K562 (cell line): ENCODE data around the gene REXO2. TPM values are rescaled to one million over a fixed set of nuclear protein-coding genes. Genes with fewer than 3 reads are reported as not detected.
A peak's percentile ranks its signal among the peaks of the same experiment; 100 is the strongest.

Source experiments
- ATF1 ChIP-seq, 2 experiments: fragments of 450-650 bp in 1 of 2; IDR thresholded peaks; 2 replicates each; pipeline ENCODE4 v1.6.1; 2016; ENCODE audit warnings: missing compliant biosample characterization in 1 of 2, missing genetic modification characterization in 1 of 2
- ATF4 ChIP-seq: fragments of 450-650 bp; formaldehyde crosslinking; IDR thresholded peaks from 2 replicates; pipeline ENCODE4 v1.4.0; 2022; ENCODE audit warnings: mild to moderate bottlenecking, moderate library complexity
- CREB3 ChIP-seq: fragments of 450-650 bp; conservative IDR thresholded peaks from 2 replicates; pipeline ENCODE4 v1.6.1; 2016; ENCODE audit warnings: missing genetic modification characterization, low read depth, mild to moderate bottlenecking, missing compliant biosample characterization, moderate library complexity
- HEY1 ChIP-seq: fragments of 250-450 bp; sonication (Bioruptor Pico); IDR thresholded peaks from 2 replicates; pipeline ENCODE4 v1.5.0; 2020; ENCODE audit warnings: mild to moderate bottlenecking, moderate library complexity, borderline replicate concordance
- MLLT1 ChIP-seq, 2 experiments: fragments of 450-650 bp; IDR thresholded peaks; 2 replicates each; pipeline ENCODE4 v1.6.1; 2016
- MLX ChIP-seq, 2 experiments: fragments of 450-650 bp in 1 of 2; sonication (generic) in 1 of 2; formaldehyde crosslinking; conservative IDR thresholded peaks; 2 replicates each; pipeline versions ENCODE4 v1.4.0 to v1.8.1; 2020 to 2022; ENCODE audit warnings: mild to moderate bottlenecking in 1 of 2, missing genetic modification reagents in 1 of 2
- NR3C1 ChIP-seq: sonication (generic); formaldehyde crosslinking; IDR thresholded peaks from 2 replicates; pipeline ENCODE4 v1.8.1; 2022; ENCODE audit warnings: missing genetic modification reagents
- PTRF ChIP-seq: fragments of 450-650 bp; IDR thresholded peaks from 2 replicates; pipeline ENCODE4 v1.6.1; 2016; ENCODE audit warnings: mild to moderate bottlenecking, missing genetic modification characterization, missing compliant biosample characterization
- RNF2 ChIP-seq: sonication (generic); IDR thresholded peaks from 2 replicates; pipeline ENCODE4 v1.6.1; 2016
- SNAPC5 ChIP-seq: fragments of 250-450 bp; sonication (Bioruptor Pico); IDR thresholded peaks from 2 replicates; pipeline ENCODE4 v1.8.0; 2021; ENCODE audit warnings: moderate library complexity, mild to moderate bottlenecking, inconsistent platforms
- TBP ChIP-seq: optimal IDR thresholded peaks from 2 replicates; pipeline ENCODE3; 2011; ENCODE audit warnings: low read depth, low read length, improper control_type of control experiment
- ZFP91 ChIP-seq: sonication (generic); formaldehyde crosslinking; IDR thresholded peaks from 2 replicates; pipeline ENCODE4 v1.8.0; 2022; ENCODE audit warnings: mild to moderate bottlenecking, missing genetic modification reagents
- ZNF24 ChIP-seq: fragments of 450-650 bp; IDR thresholded peaks from 2 replicates; pipeline ENCODE4 v1.6.1; 2016
- ZNF280B ChIP-seq: fragments of 250-450 bp; sonication (Bioruptor Pico); IDR thresholded peaks from 2 replicates; pipeline ENCODE4 v1.5.1; 2021; ENCODE audit warnings: mild to moderate bottlenecking
- ZNF324 ChIP-seq: fragments of 250-450 bp; sonication (Bioruptor Pico); IDR thresholded peaks from 2 replicates; pipeline ENCODE4 v1.4.0; 2020; ENCODE audit warnings: mild to moderate bottlenecking
- ZNF561 ChIP-seq: fragments of 450-650 bp; formaldehyde crosslinking; conservative IDR thresholded peaks from 2 replicates; pipeline ENCODE4 v1.4.0; 2020; ENCODE audit warnings: mild to moderate bottlenecking, moderate library complexity
- polyA plus RNA-seq, 8 experiments: library from polyadenylated mRNA; depleted of rRNA in 4 of 8; stranded (reverse) in 5 of 8; unstranded in 3 of 8; fragments of >200 nt; fragmentation: Nextera tagmentation in 2 of 8; fragmentation: Illumina TruSeq in 1 of 8; extraction: Ambion mirVana in 2 of 8; extraction: Trizol in 1 of 8; gene quantifications; 2 replicates each; pipeline versions ENCODE4 v1.2.1 to v1.2.3, GENCODE V29; 2011 to 2014; ENCODE audit warnings: inconsistent platforms in 1 of 8, missing spikeins in 1 of 8
- total RNA-seq, 7 experiments: library from RNA; depleted of rRNA in 6 of 7; stranded (reverse); fragments of >200 nt in 6 of 7; fragmentation: Illumina TruSeq in 2 of 7; extraction: Trizol in 2 of 7; gene quantifications; 2 replicates each; pipeline versions ENCODE4 v1.2.1 to v1.2.3, GENCODE V29; 2011 to 2021; ENCODE audit warnings: low replicate concordance in 1 of 7

Gene REXO2
- total and polyA plus RNA-seq, 9 of the 15 experiments (the other 6 are each of a cell fraction or from before 2014, with no cell fraction given) = 143 to 370 (median 193) TPM

GRCh38 chr11:114439229-114440120, at the start of gene REXO2 (continued):
- TF ChIP-seq ZFP91 (no peak), ZNF24 (no peak), MLLT1 (IDR thresholded peaks at IDR 0.05) (peak in 1 of 2 experiments; percentile 8; a peak in 1 of 4 replicates), ZNF561 (CRISPR knock-in tag) (no peak), ATF4 (no peak), ZNF280B (CRISPR knock-in tag) (no peak), SNAPC5 (no peak), MLX (CRISPR knock-in tag; conservative IDR thresholded peaks at IDR 0.05) (no peak), TBP (peak; percentile 7), CREB3 (tag) (no peak), PTRF (tag) (no peak), ZNF324 (CRISPR knock-in tag) (no peak), RNF2 (no peak), HEY1 (CRISPR knock-in tag) (no peak), NR3C1 (CRISPR knock-in tag) (no peak), ATF1 (CRISPR knock-in tag; IDR thresholded peaks at IDR 0.05) (no peak), ATF1 (tag; IDR thresholded peaks at IDR 0.05) (peak; percentile 68)
